Activated T-helper 1 cell treated with anti-CD3 and anti-CD28 coated beads, Interleukin-12 subunit alpha, Interleukin-12 subunit beta, Interleukin-2, Interleukin-4 antibody, amounts not matched to agents 30 ng/mL and 10 ng/mL and 1 ng/mL, durations not matched to agents 14 hours and 24 hours and 36 hours (primary cell): ENCODE measurements around the gene GPR61. TPM values are rescaled to one million over a fixed set of nuclear protein-coding genes. Genes with fewer than 3 reads are reported as not detected.
A peak's percentile ranks its signal among the peaks of the same experiment; 100 is the strongest.

Experiments
- DNase-seq: peaks from one replicate; pipeline ENCODE4 v3.0.0; 2021; ENCODE audit warnings: low spot score
- H3K27ac Mint-ChIP-seq: one replicate; pipeline ENCODE4 v1.8.0; 2021; ENCODE audit warnings: mild to moderate bottlenecking, mixed read lengths
- H3K27me3 Mint-ChIP-seq: one replicate; pipeline ENCODE4 v1.8.0; 2022; ENCODE audit warnings: mild to moderate bottlenecking, moderate library complexity, mixed read lengths; ENCODE audit not compliant: insufficient read depth
- H3K36me3 Mint-ChIP-seq: one replicate; pipeline ENCODE4 v1.8.0; 2021; ENCODE audit warnings: low read depth, mixed read lengths
- H3K4me1 Mint-ChIP-seq: one replicate; pipeline ENCODE4 v1.8.0; 2021; ENCODE audit warnings: low read depth, mixed read lengths
- H3K4me3 Mint-ChIP-seq: one replicate; pipeline ENCODE4 v1.8.0; 2021; ENCODE audit warnings: mild to moderate bottlenecking, moderate library complexity, mixed read lengths
- H3K9me3 Mint-ChIP-seq: one replicate; pipeline ENCODE4 v1.8.0; 2021; ENCODE audit warnings: mixed read lengths
- intact Hi-C: fragments of 100-400 bp; cut with micrococcal nuclease; formaldehyde crosslinking; loops from one replicate; pipeline ENCODE4 v1.15.1; 2024
- total RNA-seq: library from RNA; stranded (reverse); gene quantifications from 2 replicates; pipeline ENCODE4 v1.2.3, GENCODE V29; 2022

The GPR61 gene
- total RNA-seq, 1 donor from 2014 or later = not detected

- peak overlapping the region; percentile 96 for H3K27ac Mint-ChIP-seq
- peaks cover 2% of the 10 kb centered on the region for H3K27me3 Mint-ChIP-seq
- intact Hi-C loops = loop anchor here (1.0 to 10.0 kb wide), 7 partner anchors 52 to 438 kb away; partner anchors contain the start of genes AHCYL1, ATXN7L2 and CYB561D1
- H3K4me3 Mint-ChIP-seq = peak overlapping the region; percentile 94
- peak; percentile 82 for DNase-seq
- peaks cover 45% of the 10 kb centered on the region for H3K4me1 Mint-ChIP-seq
- no peaks in the 10 kb centered on the region for H3K9me3 Mint-ChIP-seq
- peaks cover 9% of the 10 kb centered on the region for H3K36me3 Mint-ChIP-seq
These were observed 6.8 kb downstream of the GPR61 start for GRCh38 chr1:109546311-109547109.

- peaks cover 46% of the 10 kb centered on the region for H3K4me1 Mint-ChIP-seq
- peak; percentile 19 for DNase-seq
- H3K27ac Mint-ChIP-seq = peak overlapping the region; percentile 96
- intact Hi-C loops = loop anchor here (1.0 to 10.0 kb wide), 10 partner anchors 74 to 792 kb away; partner anchors contain the start of genes GSTM1, PSMA5, RBM15 and STRIP1
- H3K36me3 Mint-ChIP-seq = peaks cover 10% of the 10 kb centered on the region
- H3K4me3 Mint-ChIP-seq = peak overlapping the region; percentile 94
- H3K27me3 Mint-ChIP-seq = peaks cover 1% of the 10 kb centered on the region
- no peaks in the 10 kb centered on the region for H3K9me3 Mint-ChIP-seq
These were observed 8.0 kb downstream of the GPR61 start for GRCh38 chr1:109547463-109548320.

GRCh38 chr1:109548321-109549267, 8.9 kb downstream of the GPR61 start, which contains the start of gene GNAI3:
TSS of gene GNAI3 (plus strand) at chr1:109548615. CDS start at chr1:109548721, 106 bp downstream.
- H3K27me3 Mint-ChIP-seq = no peaks in the 10 kb centered on the region
- no peaks in the 10 kb centered on the region for H3K9me3 Mint-ChIP-seq
- intact Hi-C loops = loop anchor here (1.0 to 10.0 kb wide), 10 partner anchors 73 to 791 kb away; partner anchors contain the start of genes GSTM1, PSMA5, RBM15 and STRIP1

GRCh38 chr1:109556563-109556962, 16.9 kb downstream of the GPR61 start:
- H3K9me3 Mint-ChIP-seq = no peaks in the 10 kb centered on the region
- peaks cover 52% of the 10 kb centered on the region for H3K4me1 Mint-ChIP-seq
- no peak overlapping the region for H3K27ac Mint-ChIP-seq
- peaks cover 11% of the 10 kb centered on the region for H3K36me3 Mint-ChIP-seq
- no peak for DNase-seq
- H3K27me3 Mint-ChIP-seq = no peaks in the 10 kb centered on the region
- intact Hi-C loops = no loop called here
- H3K4me3 Mint-ChIP-seq = no peak overlapping the region

More at GRCh38 chr1:109548321-109549267, 8.9 kb downstream of the GPR61 start, which contains the start of gene GNAI3:
- H3K4me1 Mint-ChIP-seq = peaks cover 48% of the 10 kb centered on the region
- peak within 1 kb of the TSS; percentile 96 for H3K27ac Mint-ChIP-seq
- peak within 1 kb of the TSS; percentile 94 for H3K4me3 Mint-ChIP-seq
- H3K36me3 Mint-ChIP-seq = peaks cover 10% of the 10 kb centered on the region
- peak; percentile 96 for DNase-seq

- peaks cover 11% of the 10 kb centered on the region for H3K36me3 Mint-ChIP-seq
- no peak overlapping the region for H3K4me3 Mint-ChIP-seq
- intact Hi-C loops = no loop called here
- H3K27ac Mint-ChIP-seq = no peak overlapping the region
- H3K27me3 Mint-ChIP-seq = no peaks in the 10 kb centered on the region
- no peak for DNase-seq
- H3K9me3 Mint-ChIP-seq = no peaks in the 10 kb centered on the region
- H3K4me1 Mint-ChIP-seq = peaks cover 51% of the 10 kb centered on the region
These were observed 17.8 kb downstream of the GPR61 start for GRCh38 chr1:109557520-109557919.

- H3K9me3 Mint-ChIP-seq = no peaks in the 10 kb centered on the region
- no peak overlapping the region for H3K27ac Mint-ChIP-seq
- intact Hi-C loops = no loop called here
- no peaks in the 10 kb centered on the region for H3K27me3 Mint-ChIP-seq
- H3K4me3 Mint-ChIP-seq = no peak overlapping the region
- H3K4me1 Mint-ChIP-seq = peaks cover 42% of the 10 kb centered on the region
- DNase-seq = no peak
- H3K36me3 Mint-ChIP-seq = peaks cover 11% of the 10 kb centered on the region
These were observed 20.3 kb downstream of the GPR61 start for GRCh38 chr1:109559995-109560394.

- no peaks in the 10 kb centered on the region for H3K27me3 Mint-ChIP-seq
- intact Hi-C loops = no loop called here
- H3K27ac Mint-ChIP-seq = peak overlapping the region; percentile 6
- no peaks in the 10 kb centered on the region for H3K9me3 Mint-ChIP-seq
- H3K36me3 Mint-ChIP-seq = peaks cover 4% of the 10 kb centered on the region
- peaks cover 39% of the 10 kb centered on the region for H3K4me1 Mint-ChIP-seq
- no peak overlapping the region for H3K4me3 Mint-ChIP-seq
- DNase-seq = no peak
These were observed 24.7 kb downstream of the GPR61 start for GRCh38 chr1:109564194-109564878.

- Mint-ChIP-seq H3K4me1 (peaks cover 30% of the 10 kb centered on the region), H3K4me3 (no peak overlapping the region), H3K27me3 (no peaks in the 10 kb centered on the region), H3K27ac (no peak overlapping the region), H3K9me3 (no peaks in the 10 kb centered on the region), H3K36me3 (peaks cover 3% of the 10 kb centered on the region)
- DNase-seq = no peak
- intact Hi-C loops = no loop called here
These were observed 25.6 kb downstream of the GPR61 start for GRCh38 chr1:109565241-109565640.

GRCh38 chr1:109566982-109567381, 27.3 kb downstream of the GPR61 start:
- no peak overlapping the region for H3K27ac Mint-ChIP-seq
- no peak for DNase-seq
- peaks cover 3% of the 10 kb centered on the region for H3K36me3 Mint-ChIP-seq
- no peaks in the 10 kb centered on the region for H3K9me3 Mint-ChIP-seq
- H3K4me1 Mint-ChIP-seq = peaks cover 25% of the 10 kb centered on the region
- intact Hi-C loops = no loop called here
- no peaks in the 10 kb centered on the region for H3K27me3 Mint-ChIP-seq
- no peak overlapping the region for H3K4me3 Mint-ChIP-seq

- DNase-seq = no peak
- intact Hi-C loops = no loop called here
- Mint-ChIP-seq H3K27ac (no peak overlapping the region), H3K27me3 (no peaks in the 10 kb centered on the region), H3K4me1 (peaks cover 34% of the 10 kb centered on the region), H3K36me3 (peaks cover 3% of the 10 kb centered on the region), H3K9me3 (no peaks in the 10 kb centered on the region), H3K4me3 (no peak overlapping the region)
These were observed 28.4 kb downstream of the GPR61 start for GRCh38 chr1:109567877-109568672.

GRCh38 chr1:109569323-109569722, 29.7 kb downstream of the GPR61 start:
- DNase-seq = no peak
- Mint-ChIP-seq H3K9me3 (no peaks in the 10 kb centered on the region), H3K36me3 (peaks cover 1% of the 10 kb centered on the region), H3K4me1 (peaks cover 31% of the 10 kb centered on the region), H3K27me3 (no peaks in the 10 kb centered on the region), H3K27ac (no peak overlapping the region), H3K4me3 (no peak overlapping the region)
- intact Hi-C loops = no loop called here
